WTC11 (cell line): Measurements from ENCODE around the gene WEE1. TPM values are rescaled to one million over a fixed set of nuclear protein-coding genes. Genes with fewer than 3 reads are reported as not detected.

Experiments
- ATAC-seq: fragments of 200-7000 bp; cut with Tn5 transposase; 2 replicates; pipeline ENCODE4 v1.10.0; 2021; ENCODE audit warnings: mild to moderate bottlenecking, moderate library complexity
- CTCF ChIA-PET: fragments of 300-600 bp; sonication (Branson Sonifier 250); formaldehyde crosslinking; loops from one replicate; lab custom pipeline; 2021; ENCODE audit warnings: antibody characterized with exemption; lab: Charles Lee
- POLR2A ChIA-PET: fragments of 350-600 bp; sonication (Branson Sonifier 250); formaldehyde crosslinking; loops from one replicate; lab custom pipeline; 2021; ENCODE audit warnings: antibody characterized with exemption; lab: Charles Lee
- DNase-seq: peaks from one replicate; pipeline ENCODE4 v3.0.0; 2021; ENCODE audit warnings: low spot score
- H3K27ac Mint-ChIP-seq: 2 replicates; pipeline ENCODE4 v1.8.0; 2021; ENCODE audit warnings: mixed read lengths
- H3K27me3 Mint-ChIP-seq: 2 replicates; pipeline ENCODE4 v1.8.0; 2021; ENCODE audit warnings: low read depth, mild to moderate bottlenecking, moderate library complexity, mixed read lengths
- H3K36me3 Mint-ChIP-seq: 2 replicates; pipeline ENCODE4 v1.8.0; 2021; ENCODE audit warnings: mixed read lengths
- H3K4me1 Mint-ChIP-seq: 2 replicates; pipeline ENCODE4 v1.8.0; 2022; ENCODE audit warnings: mixed read lengths
- H3K4me3 Mint-ChIP-seq: 2 replicates; pipeline ENCODE4 v1.8.0; 2021; ENCODE audit warnings: mild to moderate bottlenecking, moderate library complexity, mixed read lengths
- H3K9me3 Mint-ChIP-seq: 2 replicates; pipeline ENCODE4 v1.8.0; 2021; ENCODE audit warnings: mixed read lengths
- CBFB ChIP-seq: sonication (generic); formaldehyde crosslinking; IDR thresholded peaks from 2 replicates; pipeline ENCODE4 v1.8.1; 2022; ENCODE audit warnings: mild to moderate bottlenecking, low read depth, missing genetic modification reagents
- GRHL2 ChIP-seq: fragments of 250-450 bp; sonication (Bioruptor Pico); IDR thresholded peaks from 2 replicates; pipeline ENCODE4 v1.8.0; 2022; ENCODE audit warnings: mild to moderate bottlenecking, moderate library complexity; ENCODE audit not compliant: insufficient replicate concordance, severe bottlenecking
- HMGA2 ChIP-seq: fragments of 250-450 bp; sonication (Bioruptor Pico); IDR thresholded peaks from 2 replicates; pipeline ENCODE4 v1.4.0; 2021; ENCODE audit warnings: mild to moderate bottlenecking, moderate library complexity
- NFE2L1 ChIP-seq: sonication (generic); formaldehyde crosslinking; IDR thresholded peaks from 2 replicates; pipeline ENCODE4 v1.8.1; 2023; ENCODE audit warnings: missing genetic modification reagents
- NFYB ChIP-seq: sonication (generic); formaldehyde crosslinking; conservative IDR thresholded peaks from 2 replicates; pipeline ENCODE4 v1.8.0; 2022; ENCODE audit warnings: low read depth, missing genetic modification reagents
- RELA ChIP-seq: sonication (generic); formaldehyde crosslinking; IDR thresholded peaks from 2 replicates; pipeline ENCODE4 v1.8.1; 2022; ENCODE audit warnings: missing genetic modification reagents, mild to moderate bottlenecking, borderline replicate concordance
- TCF7 ChIP-seq: sonication (generic); formaldehyde crosslinking; IDR thresholded peaks from 2 replicates; pipeline ENCODE4 v1.8.0; 2022; ENCODE audit warnings: mild to moderate bottlenecking, low read depth, missing genetic modification reagents, moderate library complexity
- TEAD4 ChIP-seq: sonication (generic); formaldehyde crosslinking; IDR thresholded peaks from 2 replicates; pipeline ENCODE4 v1.8.0; 2022; ENCODE audit warnings: mild to moderate bottlenecking, missing genetic modification reagents
- ZBTB21 ChIP-seq: sonication (generic); formaldehyde crosslinking; IDR thresholded peaks from 2 replicates; pipeline ENCODE4 v1.8.1; 2023; ENCODE audit warnings: mild to moderate bottlenecking, missing genetic modification reagents, borderline replicate concordance
- ZMAT4 ChIP-seq: fragments of 250-450 bp; sonication (Bioruptor Pico); IDR thresholded peaks from 2 replicates; pipeline ENCODE4 v1.9.0; 2021; ENCODE audit warnings: mild to moderate bottlenecking
- ZNF232 ChIP-seq: sonication (generic); formaldehyde crosslinking; IDR thresholded peaks from 2 replicates; pipeline ENCODE4 v1.8.0; 2022; ENCODE audit warnings: mild to moderate bottlenecking, missing genetic modification reagents
- ZNF317 ChIP-seq: sonication (generic); formaldehyde crosslinking; IDR thresholded peaks from 2 replicates; pipeline ENCODE4 v1.8.1; 2023; ENCODE audit warnings: low read depth, mild to moderate bottlenecking, moderate library complexity, missing genetic modification reagents, borderline replicate concordance
- ZNF396 ChIP-seq: fragments of 250-450 bp; sonication (Bioruptor Pico); IDR thresholded peaks from 2 replicates; pipeline ENCODE4 v1.8.0; 2021; ENCODE audit warnings: mild to moderate bottlenecking, moderate library complexity, borderline replicate concordance
- total RNA-seq: library from RNA; stranded (reverse); gene quantifications from 3 replicates; pipeline ENCODE4 v1.2.3, GENCODE V29; 2021
- TF ChIP-seq, protein P1 (sequence below): sonication (generic); formaldehyde crosslinking; IDR thresholded peaks from 2 replicates; pipeline ENCODE4 v1.8.0; 2022; ENCODE audit warnings: mild to moderate bottlenecking, missing genetic modification reagents
- TF ChIP-seq, protein P2 (sequence below): fragments of 250-450 bp; sonication (Bioruptor Pico); IDR thresholded peaks from 2 replicates; pipeline ENCODE4 v1.9.0; 2021; ENCODE audit warnings: mild to moderate bottlenecking, borderline replicate concordance
- TF ChIP-seq, protein P3 (sequence below): sonication (generic); formaldehyde crosslinking; IDR thresholded peaks from 2 replicates; pipeline ENCODE4 v1.8.1; 2023; ENCODE audit warnings: mild to moderate bottlenecking, missing genetic modification reagents
- TF ChIP-seq, protein P4 (sequence below): fragments of 250-450 bp; sonication (Bioruptor Pico); conservative IDR thresholded peaks from 2 replicates; pipeline ENCODE4 v1.9.0; 2021; ENCODE audit warnings: mild to moderate bottlenecking
- TF ChIP-seq, protein P5 (sequence below): sonication (generic); formaldehyde crosslinking; IDR thresholded peaks from 2 replicates; pipeline ENCODE4 v1.8.1; 2022; ENCODE audit warnings: missing genetic modification reagents, borderline replicate concordance

The WEE1 gene
- total RNA-seq, 1 experiment from 2014 or later: 109 TPM

- H3K27me3 Mint-ChIP-seq: no peaks in the 10 kb centered on the region
- no peaks in the 10 kb centered on the region for H3K9me3 Mint-ChIP-seq
- H3K4me3 Mint-ChIP-seq: no peak overlapping the region
- no peak for DNase-seq
- CTCF ChIA-PET: interaction anchor here (2.8 kb wide), 1 partner anchor 21 kb away, joined by 20 read pairs; no protein-coding TSS in a partner anchor
- TF ChIP-seq ZMAT4: no peak
- peaks cover 36% of the 10 kb centered on the region for H3K4me1 Mint-ChIP-seq
- H3K27ac Mint-ChIP-seq: peak overlapping the region; percentile 58
- no peak for ATAC-seq
- peaks cover 26% of the 10 kb centered on the region for H3K36me3 Mint-ChIP-seq
- POLR2A ChIA-PET: no interaction called here
Observed at GRCh38 chr11:9527481-9528135, 45.9 kb upstream of the WEE1 start.

- no peaks in the 10 kb centered on the region for H3K9me3 Mint-ChIP-seq
- no peak for ATAC-seq
- peaks cover 24% of the 10 kb centered on the region for H3K36me3 Mint-ChIP-seq
- no peak overlapping the region for H3K4me3 Mint-ChIP-seq
- H3K4me1 Mint-ChIP-seq: peaks cover 37% of the 10 kb centered on the region
- H3K27me3 Mint-ChIP-seq: no peaks in the 10 kb centered on the region
- DNase-seq: no peak
- ChIA-PET CTCF (interaction anchor here (2.8 kb wide), 1 partner anchor 21 kb away, joined by 20 read pairs; no protein-coding TSS in a partner anchor), POLR2A (interaction anchor here (0.7 to 1.4 kb wide), 2 partner anchors 45 to 204 kb away, joined by 3 to 5 read pairs; partner anchors contain the start of gene WEE1)
- H3K27ac Mint-ChIP-seq: no peak overlapping the region
- TF ChIP-seq ZNF317 (CRISPR knock-in tag) (no peak), RELA (CRISPR knock-in tag) (no peak), ZNF232 (no peak), TEAD4 (CRISPR knock-in tag) (no peak)
Observed at GRCh38 chr11:9528136-9528501, 45.4 kb upstream of the WEE1 start.

- ChIA-PET POLR2A (interaction anchor here (0.6 to 1.8 kb wide), 5 partner anchors 45 to 279 kb away, joined by 3 to 5 read pairs (median 3); partner anchors contain the start of genes WEE1 and ZNF143), CTCF (interaction anchor here (0.7 to 2.8 kb wide), 3 partner anchors 11 to 85 kb away, joined by 3 to 20 read pairs (median 6); no protein-coding TSS in a partner anchor)
- Mint-ChIP-seq H3K36me3 (peaks cover 22% of the 10 kb centered on the region), H3K4me1 (peaks cover 42% of the 10 kb centered on the region), H3K27ac (peak overlapping the region; percentile 41), H3K4me3 (no peak overlapping the region), H3K9me3 (no peaks in the 10 kb centered on the region), H3K27me3 (no peaks in the 10 kb centered on the region)
- ATAC-seq (no peak), DNase-seq (no peak)
- TF ChIP-seq, protein P1, sequence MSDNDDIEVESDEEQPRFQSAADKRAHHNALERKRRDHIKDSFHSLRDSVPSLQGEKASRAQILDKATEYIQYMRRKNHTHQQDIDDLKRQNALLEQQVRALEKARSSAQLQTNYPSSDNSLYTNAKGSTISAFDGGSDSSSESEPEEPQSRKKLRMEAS: no peak
- no peak for TF ChIP-seq GRHL2
- no peak for TF ChIP-seq TCF7
- TF ChIP-seq, protein P2, sequence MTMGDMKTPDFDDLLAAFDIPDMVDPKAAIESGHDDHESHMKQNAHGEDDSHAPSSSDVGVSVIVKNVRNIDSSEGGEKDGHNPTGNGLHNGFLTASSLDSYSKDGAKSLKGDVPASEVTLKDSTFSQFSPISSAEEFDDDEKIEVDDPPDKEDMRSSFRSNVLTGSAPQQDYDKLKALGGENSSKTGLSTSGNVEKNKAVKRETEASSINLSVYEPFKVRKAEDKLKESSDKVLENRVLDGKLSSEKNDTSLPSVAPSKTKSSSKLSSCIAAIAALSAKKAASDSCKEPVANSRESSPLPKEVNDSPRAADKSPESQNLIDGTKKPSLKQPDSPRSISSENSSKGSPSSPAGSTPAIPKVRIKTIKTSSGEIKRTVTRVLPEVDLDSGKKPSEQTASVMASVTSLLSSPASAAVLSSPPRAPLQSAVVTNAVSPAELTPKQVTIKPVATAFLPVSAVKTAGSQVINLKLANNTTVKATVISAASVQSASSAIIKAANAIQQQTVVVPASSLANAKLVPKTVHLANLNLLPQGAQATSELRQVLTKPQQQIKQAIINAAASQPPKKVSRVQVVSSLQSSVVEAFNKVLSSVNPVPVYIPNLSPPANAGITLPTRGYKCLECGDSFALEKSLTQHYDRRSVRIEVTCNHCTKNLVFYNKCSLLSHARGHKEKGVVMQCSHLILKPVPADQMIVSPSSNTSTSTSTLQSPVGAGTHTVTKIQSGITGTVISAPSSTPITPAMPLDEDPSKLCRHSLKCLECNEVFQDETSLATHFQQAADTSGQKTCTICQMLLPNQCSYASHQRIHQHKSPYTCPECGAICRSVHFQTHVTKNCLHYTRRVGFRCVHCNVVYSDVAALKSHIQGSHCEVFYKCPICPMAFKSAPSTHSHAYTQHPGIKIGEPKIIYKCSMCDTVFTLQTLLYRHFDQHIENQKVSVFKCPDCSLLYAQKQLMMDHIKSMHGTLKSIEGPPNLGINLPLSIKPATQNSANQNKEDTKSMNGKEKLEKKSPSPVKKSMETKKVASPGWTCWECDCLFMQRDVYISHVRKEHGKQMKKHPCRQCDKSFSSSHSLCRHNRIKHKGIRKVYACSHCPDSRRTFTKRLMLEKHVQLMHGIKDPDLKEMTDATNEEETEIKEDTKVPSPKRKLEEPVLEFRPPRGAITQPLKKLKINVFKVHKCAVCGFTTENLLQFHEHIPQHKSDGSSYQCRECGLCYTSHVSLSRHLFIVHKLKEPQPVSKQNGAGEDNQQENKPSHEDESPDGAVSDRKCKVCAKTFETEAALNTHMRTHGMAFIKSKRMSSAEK (CRISPR knock-in tag): no peak
- TF ChIP-seq, protein P3, sequence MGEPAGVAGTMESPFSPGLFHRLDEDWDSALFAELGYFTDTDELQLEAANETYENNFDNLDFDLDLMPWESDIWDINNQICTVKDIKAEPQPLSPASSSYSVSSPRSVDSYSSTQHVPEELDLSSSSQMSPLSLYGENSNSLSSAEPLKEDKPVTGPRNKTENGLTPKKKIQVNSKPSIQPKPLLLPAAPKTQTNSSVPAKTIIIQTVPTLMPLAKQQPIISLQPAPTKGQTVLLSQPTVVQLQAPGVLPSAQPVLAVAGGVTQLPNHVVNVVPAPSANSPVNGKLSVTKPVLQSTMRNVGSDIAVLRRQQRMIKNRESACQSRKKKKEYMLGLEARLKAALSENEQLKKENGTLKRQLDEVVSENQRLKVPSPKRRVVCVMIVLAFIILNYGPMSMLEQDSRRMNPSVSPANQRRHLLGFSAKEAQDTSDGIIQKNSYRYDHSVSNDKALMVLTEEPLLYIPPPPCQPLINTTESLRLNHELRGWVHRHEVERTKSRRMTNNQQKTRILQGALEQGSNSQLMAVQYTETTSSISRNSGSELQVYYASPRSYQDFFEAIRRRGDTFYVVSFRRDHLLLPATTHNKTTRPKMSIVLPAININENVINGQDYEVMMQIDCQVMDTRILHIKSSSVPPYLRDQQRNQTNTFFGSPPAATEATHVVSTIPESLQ: no peak
- no peak for TF ChIP-seq NFE2L1
- no peak for TF ChIP-seq ZNF396 (CRISPR knock-in tag)
- TF ChIP-seq, protein P4, sequence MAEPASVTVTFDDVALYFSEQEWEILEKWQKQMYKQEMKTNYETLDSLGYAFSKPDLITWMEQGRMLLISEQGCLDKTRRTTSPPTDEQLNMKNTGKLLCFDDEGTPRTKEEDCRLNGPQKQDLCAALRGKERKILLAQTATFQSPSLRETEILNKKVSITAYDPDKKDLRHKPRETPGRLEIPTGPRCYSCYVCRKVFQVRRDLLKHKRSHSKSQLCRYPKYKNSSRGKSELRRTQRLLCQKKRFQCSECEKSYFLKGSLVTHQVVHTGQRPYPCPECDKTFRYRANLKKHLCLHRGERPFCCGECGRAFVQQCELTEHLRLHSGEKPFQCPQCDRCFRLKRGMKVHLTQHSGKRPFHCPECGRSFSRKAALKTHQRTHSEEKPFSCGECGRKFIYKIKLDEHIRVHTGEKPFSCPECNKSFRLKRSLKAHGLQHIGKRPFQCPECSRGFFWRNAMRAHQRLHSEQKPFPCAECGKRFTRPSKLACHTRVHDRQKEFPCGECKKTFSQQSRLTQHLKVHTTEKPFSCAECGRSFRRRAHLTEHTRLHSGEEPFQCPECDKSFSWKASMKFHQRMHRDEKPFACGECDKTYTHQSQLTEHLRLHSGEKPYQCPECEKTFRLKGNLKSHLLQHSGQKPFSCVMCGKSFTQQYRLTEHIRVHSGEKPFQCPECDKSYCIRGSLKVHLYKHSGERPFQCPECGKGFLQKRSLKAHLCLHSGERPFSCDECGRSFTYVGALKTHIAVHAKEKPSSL (CRISPR knock-in tag): no peak
- no peak for TF ChIP-seq NFYB (CRISPR knock-in tag)
- TF ChIP-seq, protein P5, sequence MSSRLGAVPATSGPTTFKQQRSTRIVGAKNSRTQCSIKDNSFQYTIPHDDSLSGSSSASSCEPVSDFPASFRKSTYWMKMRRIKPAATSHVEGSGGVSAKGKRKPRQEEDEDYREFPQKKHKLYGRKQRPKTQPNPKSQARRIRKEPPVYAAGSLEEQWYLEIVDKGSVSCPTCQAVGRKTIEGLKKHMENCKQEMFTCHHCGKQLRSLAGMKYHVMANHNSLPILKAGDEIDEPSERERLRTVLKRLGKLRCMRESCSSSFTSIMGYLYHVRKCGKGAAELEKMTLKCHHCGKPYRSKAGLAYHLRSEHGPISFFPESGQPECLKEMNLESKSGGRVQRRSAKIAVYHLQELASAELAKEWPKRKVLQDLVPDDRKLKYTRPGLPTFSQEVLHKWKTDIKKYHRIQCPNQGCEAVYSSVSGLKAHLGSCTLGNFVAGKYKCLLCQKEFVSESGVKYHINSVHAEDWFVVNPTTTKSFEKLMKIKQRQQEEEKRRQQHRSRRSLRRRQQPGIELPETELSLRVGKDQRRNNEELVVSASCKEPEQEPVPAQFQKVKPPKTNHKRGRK (CRISPR knock-in tag): no peak
- no peak for TF ChIP-seq CBFB
- no peak for TF ChIP-seq HMGA2 (CRISPR knock-in tag)
- no peak for TF ChIP-seq ZBTB21 (CRISPR knock-in tag)
Observed at GRCh38 chr11:9528573-9529333, 44.7 kb upstream of the WEE1 start.
